Small intestine (tissue), 7 donors: ENCODE results near the gene AGAP3. TPM values are rescaled to one million over a fixed set of nuclear protein-coding genes. Genes with fewer than 3 reads are reported as not detected.

ENCODE experiments used
- DNase-seq, 2 donors: peaks; one replicate each; pipeline versions ENCODE4 v3.0.0 to v3.0.0-alpha.2; 2013
- FAIRE-seq: peaks from 2 replicates; lab custom pipeline; 2012; peaks lifted over from hg19 to GRCh38; lab: Jason Lieb, UNC
- H3K27ac ChIP-seq, 3 donors: one replicate each; pipeline ENCODE4 v1.5.1; 2013; ENCODE audit warnings: low read length in 2 of 3, mild to moderate bottlenecking in 2 of 3, control low read depth in 1 of 3, inconsistent platforms in 1 of 3, low read depth in 1 of 3, moderate library complexity in 1 of 3
- H3K27me3 ChIP-seq, 3 donors: one replicate each; pipeline ENCODE4 v1.6.1; 2013; ENCODE audit warnings: low read length in 3 of 3, inconsistent platforms in 1 of 3; ENCODE audit not compliant: control insufficient read depth in 3 of 3, insufficient read depth in 3 of 3
- H3K36me3 ChIP-seq, 3 donors: one replicate each; pipeline ENCODE4 v1.6.1; 2013; ENCODE audit warnings: low read length in 3 of 3, inconsistent platforms in 1 of 3, low read depth in 1 of 3, mild to moderate bottlenecking in 1 of 3, moderate library complexity in 1 of 3; ENCODE audit not compliant: control insufficient read depth in 3 of 3, insufficient read depth in 2 of 3
- H3K4me1 ChIP-seq, 3 donors: one replicate each; pipeline ENCODE4 v1.6.1; 2013; ENCODE audit warnings: low read length in 2 of 3, inconsistent platforms in 1 of 3, low read depth in 1 of 3, mild to moderate bottlenecking in 1 of 3, moderate library complexity in 1 of 3; ENCODE audit not compliant: control insufficient read depth in 3 of 3, insufficient read depth in 2 of 3
- H3K4me3 ChIP-seq, 3 donors: one replicate each; pipeline ENCODE4 v1.5.1; 2013; ENCODE audit warnings: low read length in 3 of 3, control low read depth in 1 of 3, inconsistent platforms in 1 of 3, low read depth in 1 of 3, mild to moderate bottlenecking in 1 of 3, moderate library complexity in 1 of 3
- H3K9me3 ChIP-seq, 2 donors: one replicate each; pipeline ENCODE4 v1.6.1; 2013; ENCODE audit warnings: low read depth in 1 of 2, low read length in 1 of 2; ENCODE audit not compliant: control insufficient read depth in 2 of 2, insufficient read depth in 1 of 2
- WGBS, 3 donors: extraction: QIAGEN DNeasy Blood & Tissue Kit; methylation state at CpG; one replicate each; pipeline ENCODE4 v1.1.7; 2013; 5-methylcytosine and 5-hydroxymethylcytosine counted together
- polyA plus RNA-seq, 4 donors: library from polyadenylated mRNA; stranded (reverse) in 3 of 4; unstranded in 1 of 4; fragments of 200-250 nt in 3 of 4; fragments of 120-200 nt in 1 of 4; gene quantifications; one replicate each; pipeline versions ENCODE4 v1.2.1 to v1.2.3, GENCODE V29; 2013
- donor health status: healthy with polysubstance abuse.
- donor health status: control.
- donor health status: control.
- donor health status: Bipolar disorder and iron deficiency.
- donor health status: healthy.

The AGAP3 gene
- polyA plus RNA-seq, 4 donors = 46.5 to 57.9 (median 54.4) TPM

DNA sequence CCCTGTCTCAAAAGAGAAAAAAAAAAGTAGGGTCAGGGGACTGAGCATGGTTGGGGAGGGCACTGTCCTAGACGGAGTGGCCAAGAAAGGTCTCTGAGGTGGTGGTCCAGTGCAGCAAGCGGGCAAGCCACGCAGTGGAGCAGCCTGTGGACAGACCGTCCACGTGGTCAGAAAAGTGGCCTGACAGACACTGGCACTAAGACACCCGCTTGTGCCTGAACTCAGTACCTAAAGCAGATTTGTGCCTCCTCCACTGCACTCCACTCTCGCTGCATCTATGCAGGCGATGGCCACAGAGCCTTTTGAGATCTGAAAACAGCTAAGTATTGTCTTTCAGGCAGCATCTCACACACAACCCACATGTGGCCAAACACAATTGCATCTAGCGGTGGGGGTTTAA, 92.0 kb downstream of the AGAP3 start:
- FAIRE-seq (no peak), DNase-seq (no peak)
- Histone ChIP-seq H3K4me1 (no peaks in the 10 kb centered on the region), H3K4me3 (no peak overlapping the region), H3K36me3 (no peaks in the 10 kb centered on the region), H3K9me3 (peaks cover 0 to 13% of the 10 kb centered on the region in 2 donors), H3K27me3 (peaks cover 0 to 38% (median 0%) of the 10 kb centered on the region in 3 donors), H3K27ac (no peak overlapping the region)
- WGBS, 3 donors = 90 to 97% (median 91%) methylated on average over 9 of the region's 9 CpGs

GRCh38 chr7:151178831-151179230, 92.6 kb downstream of the AGAP3 start:
- H3K27ac ChIP-seq = no peak overlapping the region
- no peaks in the 10 kb centered on the region for H3K36me3 ChIP-seq
- no peaks in the 10 kb centered on the region for H3K4me1 ChIP-seq
- WGBS, 3 donors = 40 to 74% (median 60%) methylated on average over 2 of the region's 2 CpGs
- peaks cover 0 to 7% of the 10 kb centered on the region in 2 donors for H3K9me3 ChIP-seq
- no peak overlapping the region for H3K4me3 ChIP-seq
- peaks cover 0 to 32% (median 0%) of the 10 kb centered on the region in 3 donors for H3K27me3 ChIP-seq
- FAIRE-seq = no peak
- no peak for DNase-seq

DNA sequence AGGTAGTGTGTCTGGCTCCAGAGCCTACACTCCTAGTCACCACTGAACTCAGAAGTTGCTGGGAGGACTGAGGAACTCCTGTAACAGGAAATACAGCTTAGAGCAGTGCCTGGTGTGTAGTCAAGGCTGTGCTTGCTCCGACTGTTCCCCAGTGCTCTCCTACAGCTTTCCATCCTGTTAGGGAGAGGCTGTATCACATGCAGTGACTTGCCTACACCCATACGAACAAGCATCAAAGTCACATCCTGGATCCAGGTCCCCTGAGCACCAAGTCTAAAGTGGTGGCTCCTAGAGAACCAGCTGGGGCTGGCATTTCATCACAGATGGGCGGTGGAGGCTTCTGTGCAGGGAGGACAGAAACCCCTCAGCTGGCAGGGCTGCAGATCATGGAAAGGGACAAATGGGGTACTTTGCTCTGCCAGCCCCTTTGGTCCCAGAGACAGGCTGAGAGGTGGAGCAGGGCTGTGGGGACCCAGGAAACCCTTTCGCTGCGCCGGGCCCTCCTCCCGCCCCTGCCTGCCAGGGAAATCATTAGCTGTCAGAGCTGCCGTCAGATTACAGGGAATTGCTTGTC, 93.1 kb downstream of the AGAP3 start:
- H3K4me1 ChIP-seq = no peaks in the 10 kb centered on the region
- H3K9me3 ChIP-seq = peaks cover 0 to 4% of the 10 kb centered on the region in 2 donors
- H3K36me3 ChIP-seq = no peaks in the 10 kb centered on the region
- peaks cover 0 to 32% (median 0%) of the 10 kb centered on the region in 3 donors for H3K27me3 ChIP-seq
- no peak overlapping the region for H3K27ac ChIP-seq
- WGBS, 3 donors = 66 to 82% (median 73%) methylated on average over 8 of the region's 8 CpGs
- FAIRE-seq (no peak), DNase-seq (no peak)
- H3K4me3 ChIP-seq = no peak overlapping the region

DNA sequence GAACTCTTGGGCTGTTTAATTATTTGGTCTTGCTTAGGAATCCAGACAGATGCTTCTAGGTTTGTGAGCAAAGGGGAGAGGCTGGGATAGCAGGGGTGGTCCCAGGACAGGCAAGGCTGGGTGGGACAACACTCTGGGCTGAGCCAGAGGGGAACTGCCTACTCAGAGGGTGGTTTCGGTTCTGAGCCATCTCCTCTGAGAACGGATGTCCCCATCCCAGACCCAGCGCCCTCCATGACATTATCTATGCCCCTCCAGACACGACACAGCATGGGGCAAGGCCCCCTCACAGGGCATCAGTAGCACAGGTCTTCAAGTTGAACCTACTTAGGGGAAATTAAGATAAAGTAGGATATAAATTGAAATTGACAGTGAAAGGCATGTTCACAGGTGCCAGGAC, 93.7 kb downstream of the AGAP3 start:
- WGBS, 3 donors = 76 to 78% (median 77%) methylated on average over 4 of the region's 4 CpGs
- Histone ChIP-seq H3K27ac (no peak overlapping the region), H3K27me3 (peaks cover 0 to 28% (median 0%) of the 10 kb centered on the region in 3 donors), H3K4me3 (no peak overlapping the region), H3K36me3 (no peaks in the 10 kb centered on the region), H3K4me1 (no peaks in the 10 kb centered on the region), H3K9me3 (no peaks in the 10 kb centered on the region)
- no peak for DNase-seq
- FAIRE-seq = no peak

DNA sequence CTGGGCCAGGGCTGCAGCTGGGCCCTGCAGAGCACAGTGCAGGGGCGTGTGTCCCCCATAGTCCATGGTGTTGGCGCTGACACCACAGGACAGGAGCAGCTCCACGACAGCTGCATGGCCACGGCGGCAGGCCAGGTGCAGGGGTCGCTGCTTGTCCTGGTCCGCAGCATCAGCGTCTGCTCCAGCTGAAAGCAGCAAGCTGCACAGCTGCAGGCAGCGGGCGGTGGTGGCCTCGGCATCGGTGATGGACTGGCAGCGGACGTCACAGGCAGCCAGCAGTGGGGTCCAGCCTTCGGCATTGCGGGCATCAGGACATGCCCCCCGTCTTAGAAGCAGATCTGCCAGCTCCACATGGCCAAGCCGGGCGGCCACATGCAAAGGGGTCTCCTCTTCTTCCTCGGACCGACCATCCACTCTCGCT, 94.7 kb downstream of the AGAP3 start:
- H3K9me3 ChIP-seq = no peaks in the 10 kb centered on the region
- H3K4me1 ChIP-seq = no peaks in the 10 kb centered on the region
- 81 to 84% (median 82%) methylated on average over 22 of the region's 22 CpGs for WGBS, 3 donors
- FAIRE-seq (no peak), DNase-seq (no peak)
- no peak overlapping the region for H3K4me3 ChIP-seq
- peaks cover 0 to 17% (median 0%) of the 10 kb centered on the region in 3 donors for H3K27me3 ChIP-seq
- H3K27ac ChIP-seq = no peak overlapping the region
- no peaks in the 10 kb centered on the region for H3K36me3 ChIP-seq

DNA sequence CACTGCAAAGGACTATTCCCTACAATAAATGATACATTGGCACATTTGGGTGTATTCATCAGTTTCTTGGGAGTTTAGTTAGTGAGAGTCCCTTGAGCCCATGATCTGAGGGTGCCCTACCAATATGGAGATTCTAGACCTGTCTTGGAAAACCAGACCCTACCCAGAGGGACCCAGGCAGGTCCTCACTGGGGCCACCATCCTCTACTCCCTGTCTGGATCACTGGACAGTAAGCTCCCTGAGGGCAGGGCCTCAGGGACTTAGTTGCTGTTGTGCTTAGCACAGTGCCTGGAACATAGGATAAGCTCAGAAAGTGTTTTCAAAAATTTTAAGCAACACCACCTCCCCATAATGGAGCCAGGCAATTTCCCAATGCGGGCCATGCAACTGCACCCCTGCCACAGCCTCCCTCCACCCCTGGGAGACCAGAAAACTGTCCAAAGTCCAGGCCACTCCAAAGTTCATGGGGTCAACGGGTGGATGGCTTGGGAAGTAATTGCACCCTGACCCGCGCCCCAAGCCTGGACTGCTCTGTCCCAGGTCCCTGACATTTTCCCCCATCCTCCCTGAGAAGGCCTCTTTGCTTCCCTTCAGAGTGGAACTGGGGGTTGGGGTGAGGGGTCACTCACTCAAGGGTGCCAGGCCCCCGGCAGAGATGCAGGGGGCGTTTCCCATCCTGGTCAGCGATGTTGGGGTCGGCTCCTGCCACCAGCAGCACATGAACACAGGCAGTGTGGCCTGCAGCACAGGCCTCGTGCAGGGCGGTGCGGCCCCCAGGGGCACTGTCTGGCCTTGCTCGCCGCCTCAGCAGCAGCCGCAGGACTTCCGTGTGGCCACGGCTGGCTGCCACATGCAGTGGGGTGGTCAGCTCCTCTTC, 99.7 kb downstream of the AGAP3 start:
- Histone ChIP-seq H3K9me3 (no peaks in the 10 kb centered on the region), H3K4me3 (no peak overlapping the region), H3K27ac (no peak overlapping the region), H3K4me1 (no peaks in the 10 kb centered on the region), H3K36me3 (no peaks in the 10 kb centered on the region), H3K27me3 (peaks cover 0 to 12% (median 0%) of the 10 kb centered on the region in 3 donors)
- FAIRE-seq (no peak), DNase-seq (no peak)
- WGBS, 3 donors = 73 to 84% (median 83%) methylated on average over 16 of the region's 16 CpGs

GRCh38 chr7:151186640-151187408, 100.5 kb downstream of the AGAP3 start, which contains the start of gene ASB10:
ASB10 (minus strand) TSS chr7:151187250; CDS start chr7:151187130, 120 bp downstream.
- DNase-seq (no peak), FAIRE-seq (no peak)
- no peak within 1 kb of the TSS for H3K27ac ChIP-seq
- H3K4me3 ChIP-seq = no peak within 1 kb of the TSS
- no peaks in the 10 kb centered on the region for H3K9me3 ChIP-seq
- 80 to 84% (median 83%) methylated on average over 21 to 22 of the region's 22 CpGs for WGBS, 3 donors
- H3K27me3 ChIP-seq = peaks cover 0 to 12% (median 0%) of the 10 kb centered on the region in 3 donors
- no peaks in the 10 kb centered on the region for H3K4me1 ChIP-seq
- no peaks in the 10 kb centered on the region for H3K36me3 ChIP-seq
